Measurements from ENCODE around the gene TPRN. TPM values are rescaled to one million over a fixed set of nuclear protein-coding genes. Genes with fewer than 3 reads are reported as not detected.

TPRN gene
- polyA plus RNA-seq, 4 donors: 34.1 to 98.4 (median 65.9) TPM

GRCh38 chr9:137223078-137223970 lies 22.8 kb upstream of the TPRN start:
- DNase-seq (peak; percentile 98 to 99), FAIRE-seq (no peak)
- Histone ChIP-seq H3K27ac (ENCODE audit: low read depth in 1 of 3, low read length in 2 of 3) (peak overlapping the region; percentile 90 to 93 (median 91)), H3K4me3 (ENCODE audit: low read depth in 1 of 3, low read length in 3 of 3) (peak overlapping the region; percentile 60 to 84 (median 76)), H3K27me3 (ENCODE audit: control insufficient read depth in 3 of 3, insufficient read depth in 3 of 3, low read length in 3 of 3) (no peaks in the 10 kb centered on the region), H3K9me3 (ENCODE audit: control insufficient read depth in 2 of 2, insufficient read depth in 1 of 2, low read depth in 1 of 2, low read length in 1 of 2) (no peaks in the 10 kb centered on the region), H3K4me1 (ENCODE audit: control insufficient read depth in 3 of 3, insufficient read depth in 2 of 3, low read depth in 1 of 3, low read length in 2 of 3) (peaks cover 0 to 55% (median 0%) of the 10 kb centered on the region in 3 donors), H3K36me3 (ENCODE audit: control insufficient read depth in 3 of 3, insufficient read depth in 2 of 3, low read depth in 1 of 3, low read length in 3 of 3) (peaks cover 0 to 21% (median 0%) of the 10 kb centered on the region in 3 donors)
- WGBS, 3 donors: 1% methylated on average over 49 to 63 of the region's 63 CpGs

- Histone ChIP-seq H3K27me3 (ENCODE audit: control insufficient read depth in 3 of 3, insufficient read depth in 3 of 3, low read length in 3 of 3) (no peaks in the 10 kb centered on the region), H3K4me1 (ENCODE audit: control insufficient read depth in 3 of 3, insufficient read depth in 2 of 3, low read depth in 1 of 3, low read length in 2 of 3) (peaks cover 0 to 56% (median 0%) of the 10 kb centered on the region in 3 donors), H3K36me3 (ENCODE audit: control insufficient read depth in 3 of 3, insufficient read depth in 2 of 3, low read depth in 1 of 3, low read length in 3 of 3) (peaks cover 0 to 24% (median 0%) of the 10 kb centered on the region in 3 donors), H3K27ac (ENCODE audit: low read depth in 1 of 3, low read length in 2 of 3) (peak within 1 kb of the TSS; percentile 86 to 90 (median 89)), H3K9me3 (ENCODE audit: control insufficient read depth in 2 of 2, insufficient read depth in 1 of 2, low read depth in 1 of 2, low read length in 1 of 2) (no peaks in the 10 kb centered on the region), H3K4me3 (ENCODE audit: low read depth in 1 of 3, low read length in 3 of 3) (peak within 1 kb of the TSS; percentile 60 to 84 (median 61))
- FAIRE-seq: no peak
- WGBS, 3 donors: 3 to 5% (median 4%) methylated on average over 42 to 88 of the region's 88 CpGs
- DNase-seq: peak in 1 of 2 donors; percentile 70
These were observed 21.9 kb upstream of the TPRN start, which contains the start of gene RNF208 for GRCh38 chr9:137222190-137223077. TSS of gene RNF208 (minus strand) at chr9:137222240. CDS start at chr9:137221212, 1,028 bp downstream.

- Histone ChIP-seq H3K4me1 (ENCODE audit: control insufficient read depth in 3 of 3, insufficient read depth in 2 of 3, low read depth in 1 of 3, low read length in 2 of 3) (peaks cover 0 to 55% (median 0%) of the 10 kb centered on the region in 3 donors), H3K27ac (ENCODE audit: low read depth in 1 of 3, low read length in 2 of 3) (no peak overlapping the region), H3K9me3 (ENCODE audit: control insufficient read depth in 2 of 2, insufficient read depth in 1 of 2, low read depth in 1 of 2, low read length in 1 of 2) (no peaks in the 10 kb centered on the region), H3K36me3 (ENCODE audit: control insufficient read depth in 3 of 3, insufficient read depth in 2 of 3, low read depth in 1 of 3, low read length in 3 of 3) (peaks cover 0 to 28% (median 0%) of the 10 kb centered on the region in 3 donors), H3K27me3 (ENCODE audit: control insufficient read depth in 3 of 3, insufficient read depth in 3 of 3, low read length in 3 of 3) (no peaks in the 10 kb centered on the region), H3K4me3 (ENCODE audit: low read depth in 1 of 3, low read length in 3 of 3) (peak overlapping the region; percentile 32 to 61 (median 35))
- FAIRE-seq: no peak
- DNase-seq: peak in 1 of 2 donors; percentile 48
- 1 to 10% (median 6%) methylated on average over 38 to 61 of the region's 61 CpGs for WGBS, 3 donors
These were observed 21.1 kb upstream of the TPRN start for GRCh38 chr9:137221506-137222111.

- no peak for DNase-seq
- no peaks in the 10 kb centered on the region for H3K27me3 ChIP-seq (ENCODE audit: control insufficient read depth in 3 of 3, insufficient read depth in 3 of 3, low read length in 3 of 3)
- H3K4me3 ChIP-seq (ENCODE audit: low read depth in 1 of 3, low read length in 3 of 3): peak overlapping the region in 1 of 3 donors; percentile 61
- FAIRE-seq: no peak
- 77 to 89% (median 80%) methylated on average over 8 to 14 of the region's 14 CpGs for WGBS, 3 donors
- H3K4me1 ChIP-seq (ENCODE audit: control insufficient read depth in 3 of 3, insufficient read depth in 2 of 3, low read depth in 1 of 3, low read length in 2 of 3): peaks cover 0 to 50% (median 0%) of the 10 kb centered on the region in 3 donors
- peaks cover 0 to 33% (median 0%) of the 10 kb centered on the region in 3 donors for H3K36me3 ChIP-seq (ENCODE audit: control insufficient read depth in 3 of 3, insufficient read depth in 2 of 3, low read depth in 1 of 3, low read length in 3 of 3)
- H3K9me3 ChIP-seq (ENCODE audit: control insufficient read depth in 2 of 2, insufficient read depth in 1 of 2, low read depth in 1 of 2, low read length in 1 of 2): no peaks in the 10 kb centered on the region
- H3K27ac ChIP-seq (ENCODE audit: low read depth in 1 of 3, low read length in 2 of 3): no peak overlapping the region
These were observed 20.6 kb upstream of the TPRN start for GRCh38 chr9:137221095-137221505.

- FAIRE-seq (no peak), DNase-seq (no peak)
- Histone ChIP-seq H3K36me3 (ENCODE audit: control insufficient read depth in 3 of 3, insufficient read depth in 2 of 3, low read depth in 1 of 3, low read length in 3 of 3) (peaks cover 0 to 39% (median 3%) of the 10 kb centered on the region in 3 donors), H3K27me3 (ENCODE audit: control insufficient read depth in 3 of 3, insufficient read depth in 3 of 3, low read length in 3 of 3) (no peaks in the 10 kb centered on the region), H3K4me1 (ENCODE audit: control insufficient read depth in 3 of 3, insufficient read depth in 2 of 3, low read depth in 1 of 3, low read length in 2 of 3) (peaks cover 0 to 44% (median 0%) of the 10 kb centered on the region in 3 donors), H3K4me3 (ENCODE audit: low read depth in 1 of 3, low read length in 3 of 3) (no peak overlapping the region), H3K27ac (ENCODE audit: low read depth in 1 of 3, low read length in 2 of 3) (no peak overlapping the region), H3K9me3 (ENCODE audit: control insufficient read depth in 2 of 2, insufficient read depth in 1 of 2, low read depth in 1 of 2, low read length in 1 of 2) (no peaks in the 10 kb centered on the region)
- 89 to 93% (median 89%) methylated on average over 45 to 52 of the region's 52 CpGs for WGBS, 3 donors
These were observed 20.0 kb upstream of the TPRN start for GRCh38 chr9:137220317-137221094.

- WGBS, 3 donors: 84 to 91% (median 90%) methylated on average over 10 of the region's 10 CpGs
- Histone ChIP-seq H3K27me3 (ENCODE audit: control insufficient read depth in 3 of 3, insufficient read depth in 3 of 3, low read length in 3 of 3) (no peaks in the 10 kb centered on the region), H3K36me3 (ENCODE audit: control insufficient read depth in 3 of 3, insufficient read depth in 2 of 3, low read depth in 1 of 3, low read length in 3 of 3) (peaks cover 0 to 46% (median 3%) of the 10 kb centered on the region in 3 donors), H3K4me3 (ENCODE audit: low read depth in 1 of 3, low read length in 3 of 3) (no peak overlapping the region), H3K4me1 (ENCODE audit: control insufficient read depth in 3 of 3, insufficient read depth in 2 of 3, low read depth in 1 of 3, low read length in 2 of 3) (peaks cover 0 to 38% (median 0%) of the 10 kb centered on the region in 3 donors), H3K27ac (ENCODE audit: low read depth in 1 of 3, low read length in 2 of 3) (no peak overlapping the region), H3K9me3 (ENCODE audit: control insufficient read depth in 2 of 2, insufficient read depth in 1 of 2, low read depth in 1 of 2, low read length in 1 of 2) (no peaks in the 10 kb centered on the region)
- FAIRE-seq: no peak
- DNase-seq: no peak
These were observed 19.3 kb upstream of the TPRN start for GRCh38 chr9:137219757-137220316.

- FAIRE-seq: no peak
These were observed 18.3 kb upstream of the TPRN start for GRCh38 chr9:137218754-137219271.

More at GRCh38 chr9:137218754-137219271, 18.3 kb upstream of the TPRN start:
- 23 to 57% (median 36%) methylated on average over 12 of the region's 12 CpGs for WGBS, 3 donors
- peaks cover 0 to 30% (median 0%) of the 10 kb centered on the region in 3 donors for H3K4me1 ChIP-seq (ENCODE audit: control insufficient read depth in 3 of 3, insufficient read depth in 2 of 3, low read depth in 1 of 3, low read length in 2 of 3)
- no peaks in the 10 kb centered on the region for H3K27me3 ChIP-seq (ENCODE audit: control insufficient read depth in 3 of 3, insufficient read depth in 3 of 3, low read length in 3 of 3)
- peak; percentile 78 to 86 for DNase-seq
- peak overlapping the region in 1 of 3 donors; percentile 65 for H3K4me3 ChIP-seq (ENCODE audit: low read depth in 1 of 3, low read length in 3 of 3)
- H3K9me3 ChIP-seq (ENCODE audit: control insufficient read depth in 2 of 2, insufficient read depth in 1 of 2, low read depth in 1 of 2, low read length in 1 of 2): no peaks in the 10 kb centered on the region
- peaks cover 0 to 55% (median 3%) of the 10 kb centered on the region in 3 donors for H3K36me3 ChIP-seq (ENCODE audit: control insufficient read depth in 3 of 3, insufficient read depth in 2 of 3, low read depth in 1 of 3, low read length in 3 of 3)
- H3K27ac ChIP-seq (ENCODE audit: low read depth in 1 of 3, low read length in 2 of 3): peak overlapping the region; percentile 41 to 78 (median 68)

All from small intestine (tissue), 7 donors.